Neural cell (in vitro differentiated cells): ENCODE data around the gene PXK. TPM values are rescaled to one million over a fixed set of nuclear protein-coding genes. Genes with fewer than 3 reads are reported as not detected.

Experiments used
- H2AFZ ChIP-seq: fragments of 200-600, 300-800 bp; sonication (generic), shearing (Covaris generic); 2 replicates; pipeline ENCODE4 v1.6.0; 2014; ENCODE audit warnings: low read depth, mild to moderate bottlenecking, antibody characterized with exemption, low read length, moderate library complexity
- H3F3A ChIP-seq: fragments of 200-600 bp; shearing (Covaris generic); 2 replicates; pipeline ENCODE4 v1.6.1; 2016; ENCODE audit warnings: mild to moderate bottlenecking, moderate library complexity, mixed read lengths, antibody characterized with exemption, low read length; ENCODE audit not compliant: insufficient read depth, poor library complexity, severe bottlenecking
- H3K27ac ChIP-seq: fragments of 200-600, 300-800 bp; sonication (generic), shearing (Covaris generic); 2 replicates; pipeline ENCODE4 v1.5.1; 2014; ENCODE audit warnings: mild to moderate bottlenecking, low read length, moderate library complexity
- H3K27me3 ChIP-seq: fragments of 300-800, 200-600 bp; sonication (generic), shearing (Covaris generic); 2 replicates; pipeline ENCODE4 v1.6.0; 2014; ENCODE audit warnings: mild to moderate bottlenecking, low read depth, low read length, moderate library complexity; ENCODE audit not compliant: insufficient read depth
- H3K36me3 ChIP-seq: fragments of 300-800, 200-600 bp; sonication (generic), shearing (Covaris generic); 2 replicates; pipeline ENCODE4 v1.5.1; 2014; ENCODE audit warnings: mild to moderate bottlenecking, antibody characterized with exemption, low read length, moderate library complexity; ENCODE audit not compliant: insufficient read depth
- H3K4me2 ChIP-seq: fragments of 300-800, 200-600 bp; sonication (generic), shearing (Covaris generic); 2 replicates; pipeline ENCODE4 v1.6.0; 2014; ENCODE audit warnings: mild to moderate bottlenecking, low read length
- H3K4me3 ChIP-seq: fragments of 300-800, 200-600 bp; sonication (generic), shearing (Covaris generic); 2 replicates; pipeline ENCODE4 v1.5.1; 2014; ENCODE audit warnings: mild to moderate bottlenecking, low read length, moderate library complexity
- H3K79me2 ChIP-seq: fragments of 200-600 bp; shearing (Covaris generic); replicated peaks from 2 replicates; pipeline ENCODE4 v1.6.0; 2014; ENCODE audit warnings: mild to moderate bottlenecking, low read length, moderate library complexity; ENCODE audit not compliant: insufficient read depth
- H3K9ac ChIP-seq: fragments of 300-800, 200-600 bp; sonication (generic), shearing (Covaris generic); 2 replicates; pipeline ENCODE4 v1.6.1; 2016; ENCODE audit warnings: mild to moderate bottlenecking, low read length, mixed read lengths
- H3K9me2 ChIP-seq: fragments of 200-600 bp; shearing (Covaris generic); 2 replicates; pipeline ENCODE4 v1.6.1; 2016; ENCODE audit warnings: mild to moderate bottlenecking, low read length, mixed read lengths; ENCODE audit not compliant: insufficient read depth
- H3K9me3 ChIP-seq: fragments of 200-600, 300-800 bp; sonication (generic), shearing (Covaris generic); 2 replicates; pipeline ENCODE4 v1.6.1; 2016; ENCODE audit warnings: mild to moderate bottlenecking, mixed run types, low read length, moderate library complexity, mixed read lengths
- H4K20me1 ChIP-seq: fragments of 200-600 bp; shearing (Covaris generic); 2 replicates; pipeline ENCODE4 v1.6.1; 2016; ENCODE audit warnings: mild to moderate bottlenecking, mixed run types; ENCODE audit not compliant: insufficient read depth
- EP300 ChIP-seq: fragments of 450-650 bp; conservative IDR thresholded peaks from 2 replicates; pipeline ENCODE4 v1.6.1; 2014; ENCODE audit warnings: antibody characterized with exemption, mild to moderate bottlenecking, moderate library complexity; ENCODE audit not compliant: poor library complexity, severe bottlenecking
- EZH2 ChIP-seq: fragments of 200-600, 300-800 bp; shearing (Covaris generic), sonication (generic); IDR thresholded peaks from 2 replicates; pipeline ENCODE4 v1.6.1; 2014; ENCODE audit warnings: antibody characterized with exemption, low read length, borderline replicate concordance, mild to moderate bottlenecking; ENCODE audit not compliant: insufficient read depth, poor library complexity, severe bottlenecking
- MXI1 ChIP-seq: fragments of 450-650 bp; conservative IDR thresholded peaks from 2 replicates; pipeline ENCODE4 v1.6.1; 2014; ENCODE audit warnings: antibody characterized with exemption, mild to moderate bottlenecking; ENCODE audit not compliant: poor library complexity, severe bottlenecking
- POLR2AphosphoS5 ChIP-seq: IDR thresholded peaks from 2 replicates; pipeline ENCODE4 v1.6.1; 2012
- RAD21 ChIP-seq: fragments of 450-650 bp; conservative IDR thresholded peaks from 2 replicates; pipeline ENCODE4 v1.6.1; 2014; ENCODE audit warnings: antibody characterized with exemption, mild to moderate bottlenecking, moderate library complexity
- REST ChIP-seq: IDR thresholded peaks from 2 replicates; pipeline ENCODE4 v1.6.1; 2012; ENCODE audit warnings: borderline replicate concordance
- SMC3 ChIP-seq: fragments of 450-650 bp; conservative IDR thresholded peaks from 2 replicates; pipeline ENCODE4 v1.6.1; 2014; ENCODE audit warnings: antibody characterized with exemption, mild to moderate bottlenecking, moderate library complexity; ENCODE audit not compliant: poor library complexity
- TAF1 ChIP-seq: IDR thresholded peaks from 2 replicates; pipeline ENCODE4 v1.6.1; 2012; ENCODE audit warnings: low read depth
- polyA plus RNA-seq: library from polyadenylated mRNA; depleted of rRNA; stranded (reverse); fragments of >200 nt; gene quantifications from 2 replicates; pipeline ENCODE4 v1.2.3, GENCODE V29; 2014
- TF ChIP-seq, protein P1 (sequence below): fragments of 450-650 bp; IDR thresholded peaks from 2 replicates; pipeline ENCODE4 v1.5.1; 2014; ENCODE audit warnings: antibody characterized with exemption, mild to moderate bottlenecking, moderate library complexity; ENCODE audit not compliant: poor library complexity, severe bottlenecking

Gene PXK
- polyA plus RNA-seq, 1 donor from 2014 or later, result 37.7 TPM

DNA sequence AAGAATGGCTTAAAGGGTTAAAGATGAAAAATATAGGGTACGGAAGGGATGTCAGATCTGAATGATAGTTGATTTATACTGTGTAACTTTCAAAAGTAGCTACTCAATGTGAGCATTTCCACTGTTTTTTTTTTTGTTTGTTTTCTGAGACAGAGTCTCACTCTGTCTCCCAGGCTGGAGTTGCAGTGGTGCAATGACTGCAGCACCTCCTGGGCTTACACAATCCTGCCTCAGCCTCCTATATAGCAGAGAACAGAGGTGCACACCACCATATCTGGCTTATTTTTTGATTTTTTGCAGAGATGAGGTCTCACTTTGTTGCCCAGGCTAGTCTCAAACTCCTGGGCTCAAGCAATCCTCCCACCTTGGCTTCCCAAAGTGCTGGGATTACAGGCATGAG, 9.9 kb upstream of the PXK start:
- TF ChIP-seq SMC3 (no peak), EZH2 (no peak), MXI1 (no peak), RAD21 (no peak), EP300 (no peak), REST (no peak), POLR2AphosphoS5 (no peak), TAF1 (no peak)
- TF ChIP-seq, protein P1, sequence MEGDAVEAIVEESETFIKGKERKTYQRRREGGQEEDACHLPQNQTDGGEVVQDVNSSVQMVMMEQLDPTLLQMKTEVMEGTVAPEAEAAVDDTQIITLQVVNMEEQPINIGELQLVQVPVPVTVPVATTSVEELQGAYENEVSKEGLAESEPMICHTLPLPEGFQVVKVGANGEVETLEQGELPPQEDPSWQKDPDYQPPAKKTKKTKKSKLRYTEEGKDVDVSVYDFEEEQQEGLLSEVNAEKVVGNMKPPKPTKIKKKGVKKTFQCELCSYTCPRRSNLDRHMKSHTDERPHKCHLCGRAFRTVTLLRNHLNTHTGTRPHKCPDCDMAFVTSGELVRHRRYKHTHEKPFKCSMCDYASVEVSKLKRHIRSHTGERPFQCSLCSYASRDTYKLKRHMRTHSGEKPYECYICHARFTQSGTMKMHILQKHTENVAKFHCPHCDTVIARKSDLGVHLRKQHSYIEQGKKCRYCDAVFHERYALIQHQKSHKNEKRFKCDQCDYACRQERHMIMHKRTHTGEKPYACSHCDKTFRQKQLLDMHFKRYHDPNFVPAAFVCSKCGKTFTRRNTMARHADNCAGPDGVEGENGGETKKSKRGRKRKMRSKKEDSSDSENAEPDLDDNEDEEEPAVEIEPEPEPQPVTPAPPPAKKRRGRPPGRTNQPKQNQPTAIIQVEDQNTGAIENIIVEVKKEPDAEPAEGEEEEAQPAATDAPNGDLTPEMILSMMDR, result no peak
- no peaks in the 10 kb centered on the region for H3F3A ChIP-seq

DNA sequence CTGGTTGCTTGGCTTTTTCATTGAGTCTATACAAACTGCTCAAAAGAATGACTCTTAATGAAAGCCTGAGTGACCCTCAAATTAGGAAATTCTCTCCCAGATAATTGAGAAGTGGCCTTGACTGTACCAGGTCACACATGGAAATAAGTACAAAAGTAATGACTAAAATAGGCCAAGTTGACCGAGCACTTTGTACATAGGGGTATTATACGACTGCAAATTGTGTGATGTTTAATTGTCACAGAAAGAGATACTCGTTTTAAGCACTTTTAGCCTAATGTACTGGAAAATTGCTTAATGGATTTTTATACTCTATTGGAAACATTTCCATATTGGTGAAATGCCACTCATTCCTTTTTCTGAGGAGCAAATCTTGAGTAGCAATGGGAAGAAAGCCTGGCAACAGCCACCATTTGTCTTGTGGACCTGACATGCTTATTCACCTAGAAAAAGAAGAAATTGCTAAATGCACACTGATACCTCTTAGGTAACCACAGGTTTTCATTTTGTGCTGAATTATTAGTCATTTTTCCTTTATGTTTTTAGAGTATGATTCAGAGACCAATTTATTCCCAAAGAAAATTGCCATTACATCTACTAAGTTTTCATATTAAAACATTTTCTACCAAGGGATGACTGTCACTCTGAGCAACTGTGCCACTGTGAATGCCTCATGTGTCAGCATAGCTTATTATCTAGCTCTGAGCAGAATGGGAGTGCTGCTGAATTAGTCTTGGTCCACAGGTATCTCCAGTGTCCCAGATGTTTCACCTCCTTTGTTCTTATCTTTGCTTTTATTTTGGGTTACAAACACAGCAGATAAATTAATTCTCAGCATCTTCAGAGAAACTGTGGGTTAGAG, 8.9 kb upstream of the PXK start:
- Histone ChIP-seq H2AFZ (no peak overlapping the region), H3K4me2 (peak overlapping the region; percentile 25), H3K9ac (peak overlapping the region; percentile 8), H3K27me3 (no peaks in the 10 kb centered on the region), H3F3A (no peaks in the 10 kb centered on the region), H3K9me3 (no peaks in the 10 kb centered on the region), H3K9me2 (no peaks in the 10 kb centered on the region), H3K79me2 (no peaks in the 10 kb centered on the region), H3K36me3 (no peaks in the 10 kb centered on the region), H4K20me1 (no peaks in the 10 kb centered on the region), H3K4me3 (peak overlapping the region; percentile 8), H3K27ac (peak overlapping the region; percentile 83)
- TF ChIP-seq REST, result no peak
- no peak for TF ChIP-seq SMC3
- peak; percentile 9 for TF ChIP-seq POLR2AphosphoS5
- TF ChIP-seq, protein P1, result no peak
- peak; percentile 39 for TF ChIP-seq EP300
- TF ChIP-seq MXI1, result no peak

More for the DNA sequence above, 9.9 kb upstream of the PXK start:
- no peaks in the 10 kb centered on the region for H3K36me3 ChIP-seq
- H3K4me2 ChIP-seq, result no peak overlapping the region
- peak overlapping the region; percentile 83 for H3K27ac ChIP-seq
- H3K9me2 ChIP-seq, result no peaks in the 10 kb centered on the region
- H3K79me2 ChIP-seq, result no peaks in the 10 kb centered on the region
- no peak overlapping the region for H2AFZ ChIP-seq
- no peak overlapping the region for H3K4me3 ChIP-seq
- no peaks in the 10 kb centered on the region for H3K9me3 ChIP-seq
- H3K9ac ChIP-seq, result no peak overlapping the region
- no peaks in the 10 kb centered on the region for H3K27me3 ChIP-seq
- no peaks in the 10 kb centered on the region for H4K20me1 ChIP-seq
